Measurements from ENCODE around the gene GNG7. TPM values are rescaled to one million over a fixed set of nuclear protein-coding genes. Genes with fewer than 3 reads are reported as not detected.

The GNG7 gene
- under 0.01 TPM in 1 of 2 replicates, not detected in the other for total RNA-seq

DNA sequence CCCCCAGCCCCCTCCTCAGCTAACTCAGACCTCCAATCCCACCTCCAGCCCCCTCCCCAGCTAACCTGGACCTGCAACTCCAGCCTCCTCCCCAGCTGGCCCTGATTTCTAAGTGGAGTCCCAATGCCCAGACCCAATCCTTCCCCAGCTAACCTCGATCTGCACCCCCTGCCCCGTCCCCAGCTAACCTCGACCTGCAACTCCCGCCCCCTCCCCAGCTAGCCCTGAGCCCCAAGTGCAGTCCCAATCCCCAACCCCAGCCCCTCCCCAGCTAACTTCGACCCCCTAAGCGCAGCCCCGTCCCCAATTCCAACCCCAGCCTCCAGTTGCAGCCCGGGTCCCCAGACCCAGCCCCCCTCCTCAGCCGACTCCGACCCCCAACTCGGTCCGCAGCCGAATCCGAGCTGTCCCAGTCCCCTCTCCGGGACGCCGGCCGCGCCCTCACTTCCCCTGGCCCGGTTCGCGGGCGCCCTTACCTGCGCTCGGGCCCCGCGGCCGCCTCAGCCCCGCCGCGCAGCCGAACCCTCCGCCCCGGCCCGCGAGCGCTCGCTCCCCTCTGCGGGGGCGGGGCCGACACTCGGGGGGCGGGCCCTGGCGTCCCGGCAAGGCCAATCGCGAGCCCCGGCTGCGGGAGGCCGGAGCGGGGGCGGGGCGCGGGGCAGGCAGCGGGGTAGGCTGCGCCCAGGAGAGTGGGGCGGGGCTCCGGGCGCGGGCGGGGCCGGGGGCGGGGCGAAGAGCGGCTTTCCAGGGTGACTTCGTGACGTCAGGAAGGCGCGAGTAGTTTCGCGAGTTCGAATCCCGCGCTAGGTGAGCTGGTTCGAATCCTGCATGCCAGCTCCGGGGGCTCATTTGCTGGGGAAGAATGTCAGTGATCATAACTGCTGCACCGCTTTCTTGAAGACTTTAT, at the start of gene GNG7:
GNG7 (minus strand) TSS at position 525 of the 907 bp plus-strand sequence. CDS start 182,006 bp downstream, outside the sequence.

DNA sequence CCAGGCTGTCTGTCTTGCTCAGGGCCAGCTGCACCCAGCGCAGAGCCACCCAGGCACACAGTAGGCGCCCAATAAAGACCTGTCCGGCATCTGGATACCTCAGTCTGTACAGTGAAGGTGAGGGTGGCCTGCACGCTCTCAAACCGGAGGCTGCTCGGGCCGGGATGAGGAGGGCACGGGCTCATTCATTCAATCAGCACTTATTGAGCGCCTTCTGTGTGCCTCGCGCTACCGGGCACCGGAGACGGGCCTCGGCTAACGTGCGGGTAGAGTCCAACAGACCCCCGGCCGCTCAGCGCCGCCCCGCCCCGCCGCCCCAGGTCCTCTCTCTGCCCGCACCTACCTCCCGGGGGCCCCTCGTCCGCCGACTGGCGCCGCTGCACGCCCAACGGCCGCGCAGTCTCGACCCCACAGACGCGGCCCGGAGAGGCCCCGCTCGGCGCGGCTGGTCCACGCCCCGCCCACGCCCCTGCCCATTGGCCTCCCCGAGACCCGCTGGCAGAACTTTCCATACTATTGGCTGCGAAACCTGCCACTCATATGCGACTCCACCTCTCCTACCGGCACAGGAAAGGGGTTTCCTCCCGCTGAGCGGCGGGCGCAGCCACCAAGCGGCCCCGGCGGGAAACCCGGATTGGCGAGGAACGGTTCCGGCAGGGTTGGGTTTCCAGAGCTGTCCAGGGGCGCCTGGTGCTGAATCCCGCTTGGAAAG, 37.3 kb upstream of the GNG7 start, which contains the start of gene SLC39A3:
SLC39A3 (minus strand) TSS at position 416 of the 712 bp plus-strand sequence. CDS start 2,760 bp downstream, outside the sequence.

GRCh38 chr19:2720777-2721569, 18.5 kb upstream of the GNG7 start, which contains the start of gene DIRAS1:
DIRAS1 (minus strand) TSS chr19:2721372; CDS start chr19:2717806, 3,566 bp downstream.

DNA sequence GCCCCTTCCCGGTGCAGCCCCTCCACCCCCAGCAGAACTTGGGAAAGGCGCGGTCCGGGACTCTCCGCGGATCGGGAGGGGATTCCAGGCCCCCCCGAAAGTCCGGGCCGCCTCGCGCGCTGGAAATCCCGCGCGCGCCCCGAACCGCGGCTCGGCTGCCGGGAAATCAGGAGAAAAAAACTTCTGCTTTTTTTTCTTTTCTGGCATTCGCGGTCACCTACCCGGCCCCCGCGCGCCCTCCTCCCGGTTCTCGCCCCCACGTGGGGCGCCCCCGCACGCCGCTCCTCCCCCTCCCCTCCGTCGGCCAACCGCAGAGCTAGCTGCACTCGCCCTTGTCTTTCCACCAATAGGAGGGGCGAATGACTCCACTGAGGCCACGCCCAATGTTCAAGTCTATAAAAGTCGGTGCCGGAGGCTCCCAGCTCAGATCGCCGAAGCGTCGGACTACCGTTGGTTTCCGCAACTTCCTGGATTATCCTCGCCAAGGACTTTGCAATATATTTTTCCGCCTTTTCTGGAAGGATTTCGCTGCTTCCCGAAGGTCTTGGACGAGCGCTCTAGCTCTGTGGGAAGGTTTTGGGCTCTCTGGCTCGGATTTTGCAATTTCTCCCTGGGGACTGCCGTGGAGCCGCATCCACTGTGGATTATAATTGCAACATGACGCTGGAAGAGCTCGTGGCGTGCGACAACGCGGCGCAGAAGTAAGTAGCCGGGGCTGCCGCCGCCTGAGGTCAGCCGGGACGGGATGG, 226.6 kb downstream of the GNG7 start, which contains the start of gene GADD45B:
GADD45B (plus strand) TSS at position 426 of the 749 bp plus-strand sequence; CDS start at position 658, 232 bp downstream.

Other genes starting within 250 kb of the GNG7 start
- gene LMNB2, start 245.7 kb downstream of the GNG7 start, total RNA-seq, result 42.4 and 74.2 TPM in 2 replicates
- 12.8 and 29.6 TPM in 2 replicates for gene GADD45B, start 226.6 kb downstream of the GNG7 start, total RNA-seq
- under 0.01 TPM in 2 replicates for gene DIRAS1, start 18.7 kb upstream of the GNG7 start, total RNA-seq
- 26.4 and 45.8 TPM in 2 replicates for gene SLC39A3, start 37.3 kb upstream of the GNG7 start, total RNA-seq
- gene SGTA, start 80.6 kb upstream of the GNG7 start, total RNA-seq, result 30.9 and 34.0 TPM in 2 replicates
- 55.4 and 80.2 TPM in 2 replicates for gene THOP1, start 82.8 kb upstream of the GNG7 start, total RNA-seq
- 3.6 and 4.0 TPM in 2 replicates for gene ZNF554, start 117.2 kb upstream of the GNG7 start, total RNA-seq
- 3.6 and 5.1 TPM in 2 replicates for gene ZNF555, start 138.8 kb upstream of the GNG7 start, total RNA-seq
- gene ZNF556, start 164.6 kb upstream of the GNG7 start, total RNA-seq, result 0.24 and 1.3 TPM in 2 replicates
- gene ZNF57, start 198.2 kb upstream of the GNG7 start, total RNA-seq, result 9.6 and 12.6 TPM in 2 replicates
- gene ZNF77, start 242.3 kb upstream of the GNG7 start, total RNA-seq, result 4.0 and 4.3 TPM in 2 replicates

All from tracheal epithelial cell (primary cell).